Caco-2 (cell line): ENCODE measurements around the gene DQX1. TPM values are rescaled to one million over a fixed set of nuclear protein-coding genes. Genes with fewer than 3 reads are reported as not detected.

Experiments
- BruUV-seq: library from RNA; stranded (reverse); fragments of 400-500 nt; replicated peaks from 2 replicates; lab custom pipeline; 2021; lab: Mats Ljungman, UMichigan
- CTCF ChIA-PET: fragments of 300-600 bp; sonication (Branson Sonifier 250); formaldehyde crosslinking; loops from one replicate; lab custom pipeline; 2022; ENCODE audit warnings: antibody characterized with exemption; lab: Charles Lee
- POLR2A ChIA-PET: fragments of 300-600 bp; sonication (Branson Sonifier 250); formaldehyde crosslinking; loops from one replicate; lab custom pipeline; 2022; ENCODE audit warnings: antibody characterized with exemption; lab: Charles Lee
- DNase-seq, 2 experiments: peaks; one replicate each; pipeline versions ENCODE4 v3.0.0 to v3.0.0-alpha.2; 2020 to 2022
- H3K27me3 ChIP-seq: replicated peaks from 2 replicates; pipeline ENCODE4 v1.6.0; 2011; ENCODE audit warnings: low read length; ENCODE audit not compliant: control insufficient read depth, insufficient read depth
- H3K36me3 ChIP-seq: 2 replicates; pipeline ENCODE4 v1.5.1; 2011; ENCODE audit warnings: low read length; ENCODE audit not compliant: control insufficient read depth, insufficient read depth
- H3K4me1 ChIP-seq: fragments of 250-450 bp; sonication (Bioruptor Pico); 2 replicates; pipeline ENCODE4 v1.5.1; 2020; ENCODE audit warnings: mild to moderate bottlenecking
- H3K4me3 ChIP-seq: 2 replicates; pipeline ENCODE4 v1.5.1; 2011; ENCODE audit warnings: low read depth, mild to moderate bottlenecking, control low read depth, low read length
- H3K9me3 ChIP-seq: fragments of 250-450 bp; sonication (Bioruptor Pico); 2 replicates; pipeline ENCODE4 v1.5.1; 2020; ENCODE audit warnings: mild to moderate bottlenecking, moderate library complexity
- H3K27ac Mint-ChIP-seq: one replicate; pipeline ENCODE4 v1.8.0; 2022; ENCODE audit warnings: mixed read lengths; ENCODE audit not compliant: unreplicated experiment
- H3K27me3 Mint-ChIP-seq: one replicate; pipeline ENCODE4 v1.8.0; 2022; ENCODE audit warnings: mixed read lengths; ENCODE audit not compliant: insufficient read depth, unreplicated experiment
- H3K36me3 Mint-ChIP-seq: one replicate; pipeline ENCODE4 v1.8.0; 2022; ENCODE audit warnings: mild to moderate bottlenecking, mixed read lengths; ENCODE audit not compliant: insufficient read depth, unreplicated experiment
- H3K4me1 Mint-ChIP-seq: one replicate; pipeline ENCODE4 v1.8.0; 2022; ENCODE audit warnings: low read depth, mixed read lengths; ENCODE audit not compliant: unreplicated experiment
- H3K4me3 Mint-ChIP-seq: one replicate; pipeline ENCODE4 v1.8.0; 2022; ENCODE audit warnings: mild to moderate bottlenecking, moderate library complexity, mixed read lengths; ENCODE audit not compliant: unreplicated experiment
- H3K9me3 Mint-ChIP-seq: one replicate; pipeline ENCODE4 v1.8.0; 2022; ENCODE audit warnings: mixed read lengths; ENCODE audit not compliant: unreplicated experiment
- intact Hi-C: fragments of 100-400 bp; cut with micrococcal nuclease; formaldehyde crosslinking; loops from one replicate; pipeline ENCODE4 v1.10.0; 2022; ENCODE audit not compliant: unreplicated experiment
- total RNA-seq: library from RNA; stranded (reverse); gene quantifications from 2 replicates; pipeline ENCODE4 v1.2.3, GENCODE V29; 2022
- TF ChIP-seq, protein P1 (sequence below), 2 experiments: fragments of 200-600 bp in 1 of 2; IDR thresholded peaks; 1 replicate in 1 of 2; 2 replicates in 1 of 2; pipeline versions ENCODE4 v1.5.1 to v1.8.0; 2011 to 2022; ENCODE audit warnings: antibody characterized with exemption in 1 of 2, control low read depth in 1 of 2, inconsistent platforms in 1 of 2, low read depth in 1 of 2, low read length in 1 of 2, mild to moderate bottlenecking in 1 of 2, moderate library complexity in 1 of 2; ENCODE audit not compliant: insufficient read depth in 1 of 2, severe bottlenecking in 1 of 2, unreplicated experiment in 1 of 2

DQX1 gene
- total RNA-seq, 1 experiment from 2014 or later = 0.50 TPM

DNA sequence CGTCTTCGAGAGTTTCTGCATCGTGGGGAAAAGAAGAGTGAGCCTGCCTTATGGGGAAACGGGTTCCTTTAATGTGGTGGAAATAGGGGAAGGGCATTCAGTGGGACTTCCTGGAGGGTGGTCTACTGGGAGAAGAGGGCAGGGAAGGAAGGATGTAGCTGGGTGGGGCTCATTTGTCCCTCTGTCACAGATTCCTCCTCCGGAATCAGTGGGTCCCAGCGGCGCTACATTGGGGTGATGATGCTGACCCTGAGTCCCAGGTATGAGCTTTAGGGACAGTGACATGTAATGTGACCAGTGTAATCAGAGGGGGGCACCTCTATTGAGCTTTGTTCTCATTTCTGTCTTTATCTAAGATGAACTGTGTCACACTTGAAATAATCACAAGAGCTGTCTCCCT lies 5.6 kb upstream of the DQX1 start:
- Histone ChIP-seq H3K4me1 (peaks cover 6% of the 10 kb centered on the region), H3K36me3 (peaks cover 5% of the 10 kb centered on the region), H3K27me3 (no peaks in the 10 kb centered on the region), H3K9me3 (no peaks in the 10 kb centered on the region), H3K4me3 (no peak overlapping the region)
- Mint-ChIP-seq H3K27ac (no peak overlapping the region), H3K4me3 (peak overlapping the region; percentile 99), H3K27me3 (no peaks in the 10 kb centered on the region), H3K4me1 (peaks cover 18% of the 10 kb centered on the region), H3K36me3 (peaks cover 39% of the 10 kb centered on the region), H3K9me3 (no peaks in the 10 kb centered on the region)
- intact Hi-C loops = no loop called here
- DNase-seq = no peak
- POLR2A ChIA-PET = no interaction called here
- TF ChIP-seq, protein P1, sequence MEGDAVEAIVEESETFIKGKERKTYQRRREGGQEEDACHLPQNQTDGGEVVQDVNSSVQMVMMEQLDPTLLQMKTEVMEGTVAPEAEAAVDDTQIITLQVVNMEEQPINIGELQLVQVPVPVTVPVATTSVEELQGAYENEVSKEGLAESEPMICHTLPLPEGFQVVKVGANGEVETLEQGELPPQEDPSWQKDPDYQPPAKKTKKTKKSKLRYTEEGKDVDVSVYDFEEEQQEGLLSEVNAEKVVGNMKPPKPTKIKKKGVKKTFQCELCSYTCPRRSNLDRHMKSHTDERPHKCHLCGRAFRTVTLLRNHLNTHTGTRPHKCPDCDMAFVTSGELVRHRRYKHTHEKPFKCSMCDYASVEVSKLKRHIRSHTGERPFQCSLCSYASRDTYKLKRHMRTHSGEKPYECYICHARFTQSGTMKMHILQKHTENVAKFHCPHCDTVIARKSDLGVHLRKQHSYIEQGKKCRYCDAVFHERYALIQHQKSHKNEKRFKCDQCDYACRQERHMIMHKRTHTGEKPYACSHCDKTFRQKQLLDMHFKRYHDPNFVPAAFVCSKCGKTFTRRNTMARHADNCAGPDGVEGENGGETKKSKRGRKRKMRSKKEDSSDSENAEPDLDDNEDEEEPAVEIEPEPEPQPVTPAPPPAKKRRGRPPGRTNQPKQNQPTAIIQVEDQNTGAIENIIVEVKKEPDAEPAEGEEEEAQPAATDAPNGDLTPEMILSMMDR (IDR thresholded peaks at IDR 0.05; ENCODE audit: insufficient read depth in 1 of 2, low read depth in 1 of 2, low read length in 1 of 2, severe bottlenecking in 1 of 2, unreplicated experiment in 1 of 2) = no peak
- BruUV-seq = no TSS peak
- CTCF ChIA-PET = interaction anchor here (0.5 to 1.4 kb wide), 9 partner anchors 19 to 196 kb away, joined by 3 to 8 read pairs (median 5); partner anchors contain the start of genes CCDC142, MOGS, MRPL53 and TTC31

DNA sequence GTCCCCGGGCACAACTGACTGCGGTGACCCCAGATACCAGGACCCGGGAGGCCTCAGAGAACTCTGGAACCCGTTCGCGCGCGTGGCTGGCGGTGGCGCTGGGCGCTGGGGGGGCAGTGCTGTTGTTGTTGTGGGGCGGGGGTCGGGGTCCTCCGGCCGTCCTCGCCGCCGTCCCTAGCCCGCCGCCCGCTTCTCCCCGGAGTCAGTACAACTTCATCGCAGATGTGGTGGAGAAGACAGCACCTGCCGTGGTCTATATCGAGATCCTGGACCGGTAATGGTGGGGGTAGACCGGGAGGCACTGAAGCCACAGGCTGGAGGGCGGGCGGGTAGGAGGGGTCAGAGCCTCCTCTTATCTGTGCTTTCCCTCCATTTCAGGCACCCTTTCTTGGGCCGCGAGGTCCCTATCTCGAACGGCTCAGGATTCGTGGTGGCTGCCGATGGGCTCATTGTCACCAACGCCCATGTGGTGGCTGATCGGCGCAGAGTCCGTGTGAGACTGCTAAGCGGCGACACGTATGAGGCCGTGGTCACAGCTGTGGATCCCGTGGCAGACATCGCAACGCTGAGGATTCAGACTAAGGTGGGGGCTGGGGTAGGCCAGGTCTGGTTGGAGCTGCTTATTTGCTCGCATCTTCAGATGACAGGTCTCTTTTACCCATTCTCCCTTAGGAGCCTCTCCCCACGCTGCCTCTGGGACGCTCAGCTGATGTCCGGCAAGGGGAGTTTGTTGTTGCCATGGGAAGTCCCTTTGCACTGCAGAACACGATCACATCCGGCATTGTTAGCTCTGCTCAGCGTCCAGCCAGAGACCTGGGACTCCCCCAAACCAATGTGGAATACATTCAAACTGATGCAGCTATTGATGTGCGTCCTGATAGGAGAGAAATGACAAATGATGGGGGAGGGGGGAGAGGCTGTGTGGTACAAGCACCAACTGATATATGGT lies 4.5 kb upstream of the DQX1 start:
- H3K9me3 ChIP-seq = no peaks in the 10 kb centered on the region
- POLR2A ChIA-PET = interaction anchor here (0.5 to 2.0 kb wide), 9 partner anchors 8 to 331 kb away, joined by 3 to 7 read pairs (median 4); partner anchors contain the start of genes CCDC142, PCGF1, TTC31 and WBP1
- TF ChIP-seq, protein P1 (IDR thresholded peaks at IDR 0.05; ENCODE audit: insufficient read depth in 1 of 2, low read depth in 1 of 2, low read length in 1 of 2, severe bottlenecking in 1 of 2, unreplicated experiment in 1 of 2) = no peak
- H3K4me1 ChIP-seq = peaks cover 6% of the 10 kb centered on the region
- intact Hi-C loops = no loop called here
- peak overlapping the region; percentile 78 for H3K4me3 ChIP-seq
- Mint-ChIP-seq H3K36me3 (peaks cover 46% of the 10 kb centered on the region), H3K9me3 (no peaks in the 10 kb centered on the region), H3K27ac (peak overlapping the region; percentile 99), H3K4me1 (peaks cover 18% of the 10 kb centered on the region), H3K27me3 (no peaks in the 10 kb centered on the region), H3K4me3 (peak overlapping the region; percentile 99)
- peak; percentile 58 to 67 for DNase-seq
- CTCF ChIA-PET = interaction anchor here (0.6 to 1.7 kb wide), 4 partner anchors 16 to 69 kb away, joined by 3 to 7 read pairs (median 4); partner anchors contain the start of genes CCDC142, TLX2 and TTC31
- peaks cover 9% of the 10 kb centered on the region for H3K36me3 ChIP-seq
- TSS peak; percentile 30 for BruUV-seq
- H3K27me3 ChIP-seq = no peaks in the 10 kb centered on the region
